ENCODE results near the gene LDLR. TPM values are rescaled to one million over a fixed set of nuclear protein-coding genes. Genes with fewer than 3 reads are reported as not detected.
"Not testable (repeated sequence)": the region's sequence is repeated elsewhere in the genome, so short reads cannot be mapped to it uniquely, and the experiment has no call there.

Gene LDLR
- total RNA-seq, 2 donors from 2014 or later = 98.2 to 139 TPM

DNA sequence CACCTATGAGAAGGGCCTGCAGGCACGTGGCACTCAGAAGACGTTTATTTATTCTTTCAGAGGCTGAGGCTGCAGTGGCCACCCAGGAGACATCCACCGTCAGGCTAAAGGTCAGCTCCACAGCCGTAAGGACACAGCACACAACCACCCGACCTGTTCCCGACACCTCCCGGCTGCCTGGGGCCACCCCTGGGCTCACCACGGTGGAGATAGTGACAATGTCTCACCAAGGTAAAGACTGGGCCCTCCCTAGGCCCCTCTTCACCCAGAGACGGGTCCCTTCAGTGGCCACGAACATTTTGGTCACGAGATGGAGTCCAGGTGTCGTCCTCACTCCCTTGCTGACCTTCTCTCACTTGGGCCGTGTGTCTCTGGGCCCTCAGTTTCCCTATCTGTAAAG is 33.9 kb downstream of the LDLR start:
- no peaks in the 10 kb centered on the region for H3K36me3 Mint-ChIP-seq (ENCODE audit: low read depth)
- ATAC-seq = no peak
- H3K27ac Mint-ChIP-seq = peak overlapping the region; percentile 39
- no peaks in the 10 kb centered on the region for H3K9me3 ChIP-seq (ENCODE audit: control insufficient read depth, low read length, poor library complexity, severe bottlenecking)
- H3K4me1 Mint-ChIP-seq = peaks cover 2% of the 10 kb centered on the region
- H3K27me3 Mint-ChIP-seq = no peaks in the 10 kb centered on the region
- H3K4me3 Mint-ChIP-seq = no peak overlapping the region
- no peak for DNase-seq

GRCh38 chr19:11124157-11124556 is 34.9 kb downstream of the LDLR start:
- H3K4me1 Mint-ChIP-seq; H3K27me3 Mint-ChIP-seq; H3K4me3 Mint-ChIP-seq; ATAC-seq; H3K9me3 ChIP-seq (ENCODE audit: control insufficient read depth, low read length, poor library complexity, severe bottlenecking); H3K36me3 Mint-ChIP-seq (ENCODE audit: low read depth); DNase-seq; H3K27ac Mint-ChIP-seq: not testable (repeated sequence)

- H3K4me1 Mint-ChIP-seq = peaks cover 2% of the 10 kb centered on the region
- no peaks in the 10 kb centered on the region for H3K36me3 Mint-ChIP-seq (ENCODE audit: low read depth)
- no peak overlapping the region for H3K27ac Mint-ChIP-seq
- H3K4me3 Mint-ChIP-seq = no peak overlapping the region
- no peaks in the 10 kb centered on the region for H3K9me3 ChIP-seq (ENCODE audit: control insufficient read depth, low read length, poor library complexity, severe bottlenecking)
- peak; percentile 49 to 78 (median 54) for DNase-seq
- ATAC-seq = peak; percentile 59
- H3K27me3 Mint-ChIP-seq = no peaks in the 10 kb centered on the region
Measured at GRCh38 chr19:11125994-11126685, 36.9 kb downstream of the LDLR start.

- H3K4me3 Mint-ChIP-seq = no peak overlapping the region
- no peaks in the 10 kb centered on the region for H3K9me3 ChIP-seq (ENCODE audit: control insufficient read depth, low read length, poor library complexity, severe bottlenecking)
- no peaks in the 10 kb centered on the region for H3K36me3 Mint-ChIP-seq (ENCODE audit: low read depth)
- H3K4me1 Mint-ChIP-seq = peaks cover 2% of the 10 kb centered on the region
- peak overlapping the region; percentile 68 for H3K27ac Mint-ChIP-seq
- no peak for DNase-seq
- no peaks in the 10 kb centered on the region for H3K27me3 Mint-ChIP-seq
- ATAC-seq = no peak
Measured at GRCh38 chr19:11127905-11128304, 38.6 kb downstream of the LDLR start.

GRCh38 chr19:11130824-11131455 is 41.7 kb downstream of the LDLR start:
- H3K4me3 Mint-ChIP-seq = no peak overlapping the region

GRCh38 chr19:11131471-11131870 is 42.2 kb downstream of the LDLR start:
- no peak for DNase-seq
- Mint-ChIP-seq H3K27ac (peak overlapping the region; percentile 56), H3K36me3 (ENCODE audit: low read depth) (no peaks in the 10 kb centered on the region), H3K27me3 (no peaks in the 10 kb centered on the region), H3K4me1 (peaks cover 2% of the 10 kb centered on the region), H3K4me3 (no peak overlapping the region)
- no peaks in the 10 kb centered on the region for H3K9me3 ChIP-seq (ENCODE audit: control insufficient read depth, low read length, poor library complexity, severe bottlenecking)
- ATAC-seq = no peak

More at GRCh38 chr19:11130824-11131455, 41.7 kb downstream of the LDLR start:
- peaks cover 2% of the 10 kb centered on the region for H3K4me1 Mint-ChIP-seq
- no peaks in the 10 kb centered on the region for H3K27me3 Mint-ChIP-seq
- ATAC-seq (peak; percentile 73), DNase-seq (peak; percentile 48 to 77 (median 48))
- peak overlapping the region; percentile 56 for H3K27ac Mint-ChIP-seq
- no peaks in the 10 kb centered on the region for H3K36me3 Mint-ChIP-seq (ENCODE audit: low read depth)
- no peaks in the 10 kb centered on the region for H3K9me3 ChIP-seq (ENCODE audit: control insufficient read depth, low read length, poor library complexity, severe bottlenecking)

- H3K27ac Mint-ChIP-seq = no peak overlapping the region
- ATAC-seq (no peak), DNase-seq (no peak)
- H3K36me3 Mint-ChIP-seq (ENCODE audit: low read depth) = no peaks in the 10 kb centered on the region
- peak overlapping the region; percentile 92 for H3K4me3 Mint-ChIP-seq
- H3K4me1 Mint-ChIP-seq = peaks cover 12% of the 10 kb centered on the region
- no peaks in the 10 kb centered on the region for H3K9me3 ChIP-seq (ENCODE audit: control insufficient read depth, low read length, poor library complexity, severe bottlenecking)
- H3K27me3 Mint-ChIP-seq = no peaks in the 10 kb centered on the region
Measured at GRCh38 chr19:11136400-11137101, 47.3 kb downstream of the LDLR start.

DNA sequence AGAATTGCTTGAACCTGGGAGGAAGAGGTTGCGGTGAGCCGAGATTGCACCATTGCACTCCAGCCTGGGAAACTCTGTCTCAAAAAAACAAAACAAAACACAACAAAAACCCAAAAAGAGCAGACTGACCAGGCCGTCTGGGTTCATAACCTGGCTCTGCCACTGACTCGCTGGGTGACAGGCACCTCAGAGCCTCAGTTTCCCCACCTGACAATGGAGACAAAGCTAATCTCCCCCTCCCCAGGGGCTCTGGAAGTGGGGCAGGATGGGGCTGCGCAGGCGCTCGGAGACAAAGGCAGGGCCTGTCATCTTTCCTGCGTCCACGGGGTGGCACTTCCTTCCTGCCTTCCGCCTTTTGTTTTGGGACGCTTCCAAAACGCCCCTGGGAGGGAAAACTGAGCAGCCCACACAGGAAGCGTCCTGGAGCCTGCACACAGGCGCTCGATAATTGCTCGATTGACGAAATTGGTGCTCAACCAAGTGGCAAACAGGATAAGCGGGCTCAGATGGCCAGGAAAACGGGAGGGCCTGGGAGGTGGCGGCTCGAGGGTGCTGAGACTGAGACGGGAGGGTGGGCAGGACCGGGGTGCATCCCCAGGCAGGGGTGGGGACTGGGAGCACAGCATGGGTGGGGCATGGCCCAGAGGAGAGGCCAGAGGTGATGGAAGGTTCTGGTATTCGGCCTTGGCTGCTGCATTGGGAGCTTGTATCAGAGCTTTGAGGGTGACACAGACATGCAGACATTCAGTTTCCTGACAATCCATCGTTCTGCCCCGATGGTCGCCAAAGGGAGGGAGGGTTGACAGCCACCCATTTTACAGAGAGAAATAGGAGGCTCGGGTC is 48.5 kb downstream of the LDLR start:
- H3K4me1 Mint-ChIP-seq = peaks cover 12% of the 10 kb centered on the region
- no peaks in the 10 kb centered on the region for H3K27me3 Mint-ChIP-seq
- peak overlapping the region; percentile 92 for H3K4me3 Mint-ChIP-seq
- DNase-seq = peak; percentile 26 to 37 (median 27)
- no peaks in the 10 kb centered on the region for H3K9me3 ChIP-seq (ENCODE audit: control insufficient read depth, low read length, poor library complexity, severe bottlenecking)
- peak; percentile 66 for ATAC-seq
- no peaks in the 10 kb centered on the region for H3K36me3 Mint-ChIP-seq (ENCODE audit: low read depth)
- peak overlapping the region; percentile 63 for H3K27ac Mint-ChIP-seq

DNA sequence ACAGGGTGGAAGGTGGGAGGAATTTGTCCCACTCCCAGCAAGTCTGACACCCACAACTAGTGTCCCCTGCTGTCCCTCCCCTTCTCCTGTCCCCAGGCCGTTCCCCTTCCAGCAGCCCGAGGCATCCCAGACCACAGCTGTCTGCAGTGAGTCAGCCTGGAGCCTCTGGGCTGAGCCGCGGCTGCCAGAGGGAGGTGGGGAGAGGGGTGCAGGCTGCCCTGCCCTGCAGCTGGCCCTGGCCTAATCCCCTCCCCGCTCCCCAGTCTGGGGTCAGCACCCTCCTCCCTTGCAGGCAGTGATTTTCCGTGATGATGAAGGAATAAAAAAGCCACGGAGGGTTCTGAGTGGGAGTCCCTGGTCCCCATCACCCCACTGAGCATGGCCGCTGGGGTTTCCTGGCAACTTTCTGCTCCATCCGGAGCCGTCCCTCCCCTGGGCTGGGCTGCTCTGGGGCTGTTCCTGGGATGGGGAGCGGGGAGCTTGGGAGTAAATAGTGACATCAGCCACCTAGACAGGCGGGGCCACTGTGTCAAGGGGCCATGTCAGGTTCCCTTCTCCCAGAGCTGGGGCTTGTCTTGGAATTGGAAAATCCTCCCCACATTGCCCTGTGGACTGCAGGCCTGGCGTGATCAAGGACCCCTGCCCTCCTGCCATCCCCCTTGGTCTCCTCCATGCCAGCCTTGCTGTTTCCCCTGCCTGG is 49.5 kb downstream of the LDLR start:
- H3K4me1 Mint-ChIP-seq = peaks cover 12% of the 10 kb centered on the region
- ATAC-seq (no peak), DNase-seq (no peak)
- no peak overlapping the region for H3K27ac Mint-ChIP-seq
- H3K36me3 Mint-ChIP-seq (ENCODE audit: low read depth) = no peaks in the 10 kb centered on the region
- H3K9me3 ChIP-seq (ENCODE audit: control insufficient read depth, low read length, poor library complexity, severe bottlenecking) = no peaks in the 10 kb centered on the region
- no peaks in the 10 kb centered on the region for H3K27me3 Mint-ChIP-seq
- H3K4me3 Mint-ChIP-seq = no peak overlapping the region

DNA sequence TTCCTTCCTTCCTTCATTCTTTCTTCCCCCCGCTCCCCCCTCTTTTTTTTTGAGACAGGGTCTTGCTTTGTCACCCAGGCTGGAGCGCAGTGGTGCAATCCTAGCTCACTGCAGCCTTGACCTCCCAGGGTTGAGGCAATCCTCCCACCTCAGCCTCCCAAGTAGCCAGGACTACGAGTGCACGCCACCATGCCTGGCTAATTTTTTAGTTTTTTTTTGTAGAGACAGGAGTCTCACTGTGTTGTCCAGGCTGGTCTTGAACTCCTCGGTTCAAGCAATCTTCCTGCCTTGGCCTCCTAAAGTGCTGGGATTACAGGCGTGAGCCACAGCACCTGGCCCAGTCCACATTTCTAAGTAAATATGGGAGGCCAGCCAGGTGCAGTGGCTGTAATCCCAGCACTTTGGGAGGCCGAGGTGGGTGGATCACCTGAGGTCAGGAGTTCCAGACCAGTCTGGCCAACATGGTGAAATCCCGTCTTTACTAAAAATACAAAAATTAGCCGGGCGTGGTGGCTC is 50.8 kb downstream of the LDLR start:
- not testable (repeated sequence) for H3K27me3 Mint-ChIP-seq; H3K4me3 Mint-ChIP-seq; H3K27ac Mint-ChIP-seq; H3K9me3 ChIP-seq (ENCODE audit: control insufficient read depth, low read length, poor library complexity, severe bottlenecking); ATAC-seq; DNase-seq; H3K36me3 Mint-ChIP-seq (ENCODE audit: low read depth)
- peaks cover 12% of the 10 kb centered on the region for H3K4me1 Mint-ChIP-seq

DNA sequence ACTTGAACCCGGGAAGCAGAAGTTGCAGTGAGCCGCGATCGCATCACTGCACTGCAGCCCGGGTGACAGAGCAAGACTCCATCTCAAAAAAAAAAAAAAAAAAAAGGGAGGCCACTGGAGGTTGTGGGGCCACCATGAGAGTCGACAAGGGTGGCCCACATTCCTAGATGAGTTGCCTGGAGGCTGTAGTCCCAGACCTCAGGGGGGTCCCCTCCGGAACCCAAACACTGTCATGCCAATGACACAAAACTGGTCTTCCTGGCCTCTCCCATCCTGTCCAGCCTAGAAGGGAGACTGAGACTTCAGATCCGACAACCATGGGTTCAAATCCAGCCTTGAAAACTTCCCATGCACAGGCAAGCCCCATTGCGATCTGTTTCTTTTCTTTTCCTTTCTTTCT is 51.6 kb downstream of the LDLR start:
- H3K27ac Mint-ChIP-seq = no peak overlapping the region
- peaks cover 12% of the 10 kb centered on the region for H3K4me1 Mint-ChIP-seq
- no peak for ATAC-seq
- H3K4me3 Mint-ChIP-seq = no peak overlapping the region
- DNase-seq = no peak
- H3K9me3 ChIP-seq (ENCODE audit: control insufficient read depth, low read length, poor library complexity, severe bottlenecking) = no peaks in the 10 kb centered on the region
- H3K27me3 Mint-ChIP-seq = no peaks in the 10 kb centered on the region
- H3K36me3 Mint-ChIP-seq (ENCODE audit: low read depth) = no peaks in the 10 kb centered on the region

DNA sequence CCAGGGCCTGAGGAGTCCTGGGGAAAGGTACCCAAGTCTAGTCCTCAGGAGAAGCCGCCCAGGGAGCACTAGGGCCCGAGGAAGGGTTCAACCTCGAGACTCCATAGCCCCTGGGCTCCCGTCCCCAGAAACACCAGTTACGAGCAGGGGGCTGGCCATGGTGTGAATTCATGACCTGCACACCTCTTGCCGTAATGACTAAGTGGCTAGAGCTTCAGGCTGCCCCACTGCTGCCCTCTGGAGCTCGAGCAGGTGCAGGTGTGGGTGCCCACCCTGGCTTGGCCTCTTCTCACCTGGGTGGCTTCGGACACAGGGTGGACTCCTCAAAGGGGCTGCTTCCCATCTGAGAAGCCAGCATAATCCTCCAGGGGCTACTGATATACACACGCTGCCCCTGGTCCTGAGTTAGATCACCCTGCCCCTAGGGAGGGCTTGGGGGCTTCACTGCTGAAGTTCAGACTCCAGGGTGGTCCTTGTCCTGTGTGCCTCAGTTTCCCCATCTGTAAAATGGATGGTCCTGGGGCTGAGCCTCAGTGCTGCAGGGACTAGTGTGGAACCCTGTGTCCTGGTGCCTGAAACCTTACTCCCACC is 52.8 kb downstream of the LDLR start:
- H3K9me3 ChIP-seq (ENCODE audit: control insufficient read depth, low read length, poor library complexity, severe bottlenecking) = no peaks in the 10 kb centered on the region
- Mint-ChIP-seq H3K4me3 (no peak overlapping the region), H3K27me3 (no peaks in the 10 kb centered on the region), H3K36me3 (ENCODE audit: low read depth) (no peaks in the 10 kb centered on the region), H3K27ac (no peak overlapping the region), H3K4me1 (peaks cover 8% of the 10 kb centered on the region)
- no peak for ATAC-seq
- no peak for DNase-seq

All from T-helper 17 cell (primary cell).